ENCODE measurements around the gene HCFC2. TPM values are rescaled to one million over a fixed set of nuclear protein-coding genes. Genes with fewer than 3 reads are reported as not detected.

Gene HCFC2
- total RNA-seq, 1 experiment from 2014 or later: 9.4 TPM

DNA sequence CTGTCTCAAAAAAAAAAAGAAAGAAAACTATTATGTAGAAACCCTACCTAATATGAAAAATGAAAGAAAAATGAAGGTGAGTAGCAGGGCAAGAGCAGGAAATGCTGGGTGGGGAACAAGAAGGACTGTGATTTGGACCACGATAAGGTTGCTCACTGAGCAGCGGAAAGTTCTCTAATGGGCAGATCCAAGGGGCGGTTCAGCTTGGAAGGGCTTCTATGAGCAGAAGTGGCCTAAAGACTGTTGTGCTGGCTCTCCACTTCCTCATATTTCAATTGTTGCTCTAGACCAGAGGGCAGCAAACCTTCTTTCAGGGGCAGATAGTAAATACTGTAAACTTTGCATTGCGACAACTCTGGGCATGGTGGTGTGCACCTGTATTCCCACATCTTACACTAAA, 90.0 kb downstream of the HCFC2 start:
- no peak for DNase-seq (ENCODE audit: low read depth)

- no peak for DNase-seq (ENCODE audit: low read depth)
Measured at GRCh38 chr12:104154806-104155205, 90.5 kb downstream of the HCFC2 start.

Small RNA genes lying within 50 kb of the gene (small RNA-seq; reads per million reads assigned to genes)
- gene RNA5SP370: not detected

Other genes with a start within 250 kb of the HCFC2 start
- gene NT5DC3, start 223.3 kb upstream of the HCFC2 start, total RNA-seq (2014; rRNA removed; shearing (Covaris generic)): 17.1 and 21.6 TPM in 2 replicates
- 554 and 653 TPM in 2 replicates for gene HSP90B1, start 134.1 kb upstream of the HCFC2 start, total RNA-seq (2014; rRNA removed; shearing (Covaris generic))
- 14.3 and 17.4 TPM in 2 replicates for gene TDG, start 98.7 kb upstream of the HCFC2 start, total RNA-seq (2014; rRNA removed; shearing (Covaris generic))
- 3.1 and 4.7 TPM in 2 replicates for gene GLT8D2, start 14.3 kb upstream of the HCFC2 start, total RNA-seq (2014; rRNA removed; shearing (Covaris generic))
- 12.2 and 17.2 TPM in 2 replicates for gene NFYB, start 73.7 kb downstream of the HCFC2 start, total RNA-seq (2014; rRNA removed; shearing (Covaris generic))
- gene TXNRD1, start 151.2 kb downstream of the HCFC2 start, total RNA-seq (2014; rRNA removed; shearing (Covaris generic)): 340 and 396 TPM in 2 replicates
- 1.4 and 2.1 TPM in 2 replicates for gene EID3, start 239.2 kb downstream of the HCFC2 start, total RNA-seq (2014; rRNA removed; shearing (Covaris generic))